Measurements from ENCODE around the gene FBXO39.

DNA sequence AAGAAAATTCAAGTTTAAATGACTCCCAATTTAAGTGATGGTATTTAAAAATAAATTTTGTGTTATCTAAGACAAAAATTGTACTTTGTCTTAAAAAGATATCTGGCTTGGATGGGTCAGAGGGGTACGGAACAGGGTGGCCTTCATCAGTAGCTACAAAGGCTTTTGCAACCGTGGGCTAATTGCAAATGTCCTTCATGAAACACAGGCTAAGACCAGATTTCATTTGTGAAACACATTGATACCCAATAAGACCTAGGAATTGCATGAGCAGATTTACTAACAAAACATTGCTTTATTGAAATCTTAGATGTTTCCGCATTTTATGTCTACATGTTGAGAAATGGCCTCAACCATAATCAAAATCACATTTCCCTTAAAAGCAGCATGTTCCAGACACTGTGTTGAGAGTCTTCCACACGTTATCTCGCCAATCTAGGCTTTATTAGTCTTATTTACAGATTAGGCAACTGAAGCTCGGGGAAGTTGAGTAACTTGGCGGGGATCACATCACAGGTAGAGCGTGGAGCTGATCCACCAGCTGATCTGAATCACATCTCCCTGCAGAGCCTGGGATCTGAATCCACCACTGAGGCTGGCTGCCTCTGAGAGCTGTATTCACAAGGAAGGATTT is 21.8 kb downstream of the FBXO39 start:
- TF ChIP-seq, protein P1, sequence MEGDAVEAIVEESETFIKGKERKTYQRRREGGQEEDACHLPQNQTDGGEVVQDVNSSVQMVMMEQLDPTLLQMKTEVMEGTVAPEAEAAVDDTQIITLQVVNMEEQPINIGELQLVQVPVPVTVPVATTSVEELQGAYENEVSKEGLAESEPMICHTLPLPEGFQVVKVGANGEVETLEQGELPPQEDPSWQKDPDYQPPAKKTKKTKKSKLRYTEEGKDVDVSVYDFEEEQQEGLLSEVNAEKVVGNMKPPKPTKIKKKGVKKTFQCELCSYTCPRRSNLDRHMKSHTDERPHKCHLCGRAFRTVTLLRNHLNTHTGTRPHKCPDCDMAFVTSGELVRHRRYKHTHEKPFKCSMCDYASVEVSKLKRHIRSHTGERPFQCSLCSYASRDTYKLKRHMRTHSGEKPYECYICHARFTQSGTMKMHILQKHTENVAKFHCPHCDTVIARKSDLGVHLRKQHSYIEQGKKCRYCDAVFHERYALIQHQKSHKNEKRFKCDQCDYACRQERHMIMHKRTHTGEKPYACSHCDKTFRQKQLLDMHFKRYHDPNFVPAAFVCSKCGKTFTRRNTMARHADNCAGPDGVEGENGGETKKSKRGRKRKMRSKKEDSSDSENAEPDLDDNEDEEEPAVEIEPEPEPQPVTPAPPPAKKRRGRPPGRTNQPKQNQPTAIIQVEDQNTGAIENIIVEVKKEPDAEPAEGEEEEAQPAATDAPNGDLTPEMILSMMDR (conservative IDR thresholded peaks at IDR 0.05; ENCODE audit: low read depth, low read length), result no peak
- no peak for TF ChIP-seq FOS (IDR thresholded peaks at IDR 0.05; ENCODE audit: low read depth, low read length)
- TF ChIP-seq MXI1 (IDR thresholded peaks at IDR 0.05; ENCODE audit: borderline replicate concordance, low read depth, low read length), result no peak
- TF ChIP-seq POLR2A (IDR thresholded peaks at IDR 0.05; ENCODE audit: low read depth, low read length), result no peak
- TF ChIP-seq, protein P2, sequence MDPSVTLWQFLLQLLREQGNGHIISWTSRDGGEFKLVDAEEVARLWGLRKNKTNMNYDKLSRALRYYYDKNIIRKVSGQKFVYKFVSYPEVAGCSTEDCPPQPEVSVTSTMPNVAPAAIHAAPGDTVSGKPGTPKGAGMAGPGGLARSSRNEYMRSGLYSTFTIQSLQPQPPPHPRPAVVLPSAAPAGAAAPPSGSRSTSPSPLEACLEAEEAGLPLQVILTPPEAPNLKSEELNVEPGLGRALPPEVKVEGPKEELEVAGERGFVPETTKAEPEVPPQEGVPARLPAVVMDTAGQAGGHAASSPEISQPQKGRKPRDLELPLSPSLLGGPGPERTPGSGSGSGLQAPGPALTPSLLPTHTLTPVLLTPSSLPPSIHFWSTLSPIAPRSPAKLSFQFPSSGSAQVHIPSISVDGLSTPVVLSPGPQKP (IDR thresholded peaks at IDR 0.05; ENCODE audit: borderline replicate concordance, low read depth, low read length), result no peak
- no peak for TF ChIP-seq RFX5 (IDR thresholded peaks at IDR 0.05; ENCODE audit: low read depth, low read length)
- no peak for TF ChIP-seq BHLHE40 (IDR thresholded peaks at IDR 0.05; ENCODE audit: low read depth, low read length)
